ENCODE measurements around the gene SHANK3. TPM values are rescaled to one million over a fixed set of nuclear protein-coding genes. Genes with fewer than 3 reads are reported as not detected.
"Not testable (repeated sequence)": the region's sequence is repeated elsewhere in the genome, so short reads cannot be mapped to it uniquely, and the experiment has no call there.

SHANK3 gene
- total and polyA plus RNA-seq, 2 donors (not counting 3 experiments of a cell fraction or from before 2014, with no cell fraction given): 26.1 to 158 TPM

DNA sequence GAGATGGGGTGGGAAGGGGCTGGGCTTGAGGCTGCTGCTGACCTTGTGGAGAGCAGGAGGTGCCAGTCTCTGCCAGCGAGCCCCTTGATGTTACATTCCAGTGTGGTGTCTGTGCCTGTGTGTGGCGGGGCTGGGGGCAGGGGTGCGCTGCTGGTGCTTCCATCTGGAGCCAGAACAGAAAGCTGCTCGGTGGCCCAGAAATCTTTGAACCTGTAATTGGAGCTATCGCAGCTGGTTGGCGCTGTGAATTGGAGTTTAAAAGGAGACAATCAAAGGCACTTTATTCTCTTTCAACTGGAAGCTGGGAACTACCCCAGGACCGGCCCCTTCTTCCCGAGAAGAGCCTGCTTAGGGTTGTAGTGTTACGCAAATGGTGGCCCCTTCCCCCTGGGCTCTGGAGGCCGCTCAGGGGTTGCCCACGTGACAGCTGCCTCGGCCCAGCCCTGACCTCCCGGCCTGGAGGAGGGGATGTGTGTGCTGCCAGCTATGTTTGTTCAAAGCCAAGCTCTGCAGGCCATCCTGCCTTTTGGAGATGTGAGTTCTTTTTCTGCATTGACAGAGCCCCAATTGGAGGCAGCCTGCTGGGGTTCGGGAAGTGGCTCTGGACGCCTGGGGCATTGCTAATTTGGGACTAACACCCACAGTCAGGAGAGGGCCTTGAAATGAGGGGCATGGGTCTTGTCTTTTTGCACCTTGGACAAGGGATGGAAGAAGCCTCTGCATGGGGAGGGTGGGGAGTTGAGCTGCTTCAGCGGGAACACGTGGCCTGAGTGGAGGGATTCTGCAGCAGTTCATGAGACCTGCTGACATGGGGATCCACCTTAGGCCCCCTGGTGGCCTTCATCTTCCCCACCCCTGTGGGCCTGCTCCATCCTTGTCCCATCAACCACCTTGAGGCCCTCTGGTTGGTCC lies 30.7 kb upstream of the SHANK3 start:
- BruUV-seq (replicated peaks): no TSS peak
- peak; percentile 74 for DNase-seq (ENCODE audit: low read depth, low spot score)
- intact Hi-C loops (cut with micrococcal nuclease): loop anchor here (2.0 to 5.0 kb wide), 3 partner anchors 15 to 50 kb away; partner anchors contain the start of gene SHANK3
- Histone ChIP-seq H3K27ac (ENCODE audit: insufficient read depth, low read depth, low read length) (no peak overlapping the region), H3K27me3 (ENCODE audit: control insufficient read depth in 2 of 2, insufficient read depth in 2 of 2, low read length in 2 of 2) (peaks cover 23 to 24% of the 10 kb centered on the region in 2 experiments), H2AFZ (ENCODE audit: low read depth, low read length) (peak overlapping the region; percentile 55), H3K4me2 (ENCODE audit: insufficient read depth, low read length) (no peak overlapping the region), H4K20me1 (replicated peaks; ENCODE audit: control insufficient read depth, extremely low read depth, insufficient read depth, low read length) (no peaks in the 10 kb centered on the region), H3K9me1 (replicated peaks; ENCODE audit: control insufficient read depth, extremely low read depth, insufficient read depth, low read length) (no peaks in the 10 kb centered on the region), H3K4me3 (replicated peaks in 1 of 3; ENCODE audit: insufficient read depth in 1 of 3, low read depth in 1 of 3, low read length in 3 of 3) (no peak overlapping the region), H3K4me1 (ENCODE audit: control insufficient read depth, extremely low read depth, insufficient read depth, low read length) (peaks cover 14% of the 10 kb centered on the region), H3K79me2 (ENCODE audit: control insufficient read depth, insufficient read depth, low read length) (no peaks in the 10 kb centered on the region), H3K9me3 (replicated peaks; ENCODE audit: control insufficient read depth, insufficient read depth, low read length) (no peaks in the 10 kb centered on the region), H3K36me3 (ENCODE audit: control insufficient read depth in 2 of 2, extremely low read depth in 1 of 2, insufficient read depth in 2 of 2, low read length in 2 of 2) (no peaks in the 10 kb centered on the region), H3K9ac (replicated peaks; ENCODE audit: extremely low read depth, insufficient read depth, low read length) (no peak overlapping the region)
- TF ChIP-seq, protein P1, sequence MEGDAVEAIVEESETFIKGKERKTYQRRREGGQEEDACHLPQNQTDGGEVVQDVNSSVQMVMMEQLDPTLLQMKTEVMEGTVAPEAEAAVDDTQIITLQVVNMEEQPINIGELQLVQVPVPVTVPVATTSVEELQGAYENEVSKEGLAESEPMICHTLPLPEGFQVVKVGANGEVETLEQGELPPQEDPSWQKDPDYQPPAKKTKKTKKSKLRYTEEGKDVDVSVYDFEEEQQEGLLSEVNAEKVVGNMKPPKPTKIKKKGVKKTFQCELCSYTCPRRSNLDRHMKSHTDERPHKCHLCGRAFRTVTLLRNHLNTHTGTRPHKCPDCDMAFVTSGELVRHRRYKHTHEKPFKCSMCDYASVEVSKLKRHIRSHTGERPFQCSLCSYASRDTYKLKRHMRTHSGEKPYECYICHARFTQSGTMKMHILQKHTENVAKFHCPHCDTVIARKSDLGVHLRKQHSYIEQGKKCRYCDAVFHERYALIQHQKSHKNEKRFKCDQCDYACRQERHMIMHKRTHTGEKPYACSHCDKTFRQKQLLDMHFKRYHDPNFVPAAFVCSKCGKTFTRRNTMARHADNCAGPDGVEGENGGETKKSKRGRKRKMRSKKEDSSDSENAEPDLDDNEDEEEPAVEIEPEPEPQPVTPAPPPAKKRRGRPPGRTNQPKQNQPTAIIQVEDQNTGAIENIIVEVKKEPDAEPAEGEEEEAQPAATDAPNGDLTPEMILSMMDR (IDR thresholded peaks at IDR 0.05; ENCODE audit: extremely low read depth in 1 of 2, insufficient read depth in 1 of 2, low read depth in 1 of 2, low read length in 2 of 2): peak; percentile 47 to 56
- TF ChIP-seq EZH2 (IDR thresholded peaks at IDR 0.05; ENCODE audit: borderline replicate concordance, low read depth, low read length, severe bottlenecking): no peak
- FAIRE-seq: no peak
- dilution Hi-C loops (cut with MboI; ENCODE audit: extremely low pct_ligation_motif_present, low sequenced_read_pairs): no loop called here
- CTCF ChIA-PET: interaction anchor here (0.6 to 5.2 kb wide), 25 partner anchors 9 to 116 kb away, joined by 3 to 64 read pairs (median 6); partner anchors contain the start of genes ARSA, SCO2 and SHANK3
- POLR2A ChIA-PET: interaction anchor here (1.1 to 1.2 kb wide), 3 partner anchors 15 to 43 kb away, joined by 3 to 4 read pairs (median 3); partner anchors contain the start of gene SHANK3

DNA sequence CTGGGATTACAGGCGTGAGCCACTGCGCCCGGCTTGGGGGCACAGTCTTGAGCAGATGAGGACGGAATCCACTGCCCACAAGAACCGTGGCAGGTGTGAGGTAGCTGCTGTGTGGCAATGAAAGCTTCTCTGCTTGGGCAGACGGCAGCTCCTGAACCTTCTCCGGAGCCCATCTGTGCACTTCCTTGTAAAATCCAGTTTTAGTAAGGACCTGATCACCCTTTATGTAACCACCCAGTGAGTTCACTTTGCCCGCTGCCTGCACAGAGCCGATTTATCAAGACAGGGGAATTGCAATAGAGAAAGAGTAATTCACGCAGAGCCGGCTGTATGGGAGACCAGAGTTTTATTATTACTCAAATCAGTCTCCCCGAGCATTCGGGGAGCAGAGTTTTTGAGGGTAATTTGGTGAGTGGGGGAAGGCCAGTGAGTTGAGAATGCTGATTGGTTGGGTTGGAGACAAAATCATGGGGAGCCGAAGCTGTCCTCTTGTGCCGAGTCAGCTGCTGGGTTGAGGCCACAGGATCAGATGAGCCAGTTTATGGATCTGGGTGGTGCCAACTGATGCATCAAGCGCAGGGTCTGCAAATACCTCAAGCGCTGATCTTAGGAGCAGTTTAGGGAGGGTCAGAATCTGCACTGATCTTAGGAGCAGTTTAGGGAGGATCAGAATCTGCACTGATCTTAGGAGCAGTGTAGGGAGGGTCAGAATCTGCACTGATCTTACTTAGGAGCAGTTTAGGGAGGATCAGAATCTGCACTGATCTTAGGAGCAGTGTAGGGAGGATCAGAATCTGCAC lies 29.4 kb upstream of the SHANK3 start:
- H3K4me2 ChIP-seq (ENCODE audit: insufficient read depth, low read length); H3K9me3 ChIP-seq (replicated peaks; ENCODE audit: control insufficient read depth, insufficient read depth, low read length); BruUV-seq (replicated peaks); H3K9me1 ChIP-seq (replicated peaks; ENCODE audit: control insufficient read depth, extremely low read depth, insufficient read depth, low read length); H3K9ac ChIP-seq (replicated peaks; ENCODE audit: extremely low read depth, insufficient read depth, low read length); dilution Hi-C loops (cut with MboI; ENCODE audit: extremely low pct_ligation_motif_present, low sequenced_read_pairs); H3K36me3 ChIP-seq (ENCODE audit: control insufficient read depth in 2 of 2, extremely low read depth in 1 of 2, insufficient read depth in 2 of 2, low read length in 2 of 2); H3K79me2 ChIP-seq (ENCODE audit: control insufficient read depth, insufficient read depth, low read length); H3K27ac ChIP-seq (ENCODE audit: insufficient read depth, low read depth, low read length); DNase-seq (ENCODE audit: low read depth, low spot score); H4K20me1 ChIP-seq (replicated peaks; ENCODE audit: control insufficient read depth, extremely low read depth, insufficient read depth, low read length); H2AFZ ChIP-seq (ENCODE audit: low read depth, low read length); H3K4me3 ChIP-seq (replicated peaks in 1 of 3; ENCODE audit: insufficient read depth in 1 of 3, low read depth in 1 of 3, low read length in 3 of 3): not testable (repeated sequence)
- intact Hi-C loops (cut with micrococcal nuclease): loop anchor here (5.0 kb wide), 1 partner anchor 49 kb away; no protein-coding TSS in a partner anchor
- ChIA-PET POLR2A (interaction anchor here (0.6 kb wide), 1 partner anchor 31 kb away, joined by 4 read pairs; no protein-coding TSS in a partner anchor), CTCF (interaction anchor here (2.6 to 5.2 kb wide), 5 partner anchors 11 to 29 kb away, joined by 10 to 64 read pairs (median 22); partner anchors contain the start of genes ARSA and SHANK3)
- Histone ChIP-seq H3K27me3 (ENCODE audit: control insufficient read depth in 2 of 2, insufficient read depth in 2 of 2, low read length in 2 of 2) (peaks cover 23 to 24% of the 10 kb centered on the region in 2 experiments), H3K4me1 (ENCODE audit: control insufficient read depth, extremely low read depth, insufficient read depth, low read length) (peaks cover 14% of the 10 kb centered on the region)
- FAIRE-seq: peak; percentile 52

DNA sequence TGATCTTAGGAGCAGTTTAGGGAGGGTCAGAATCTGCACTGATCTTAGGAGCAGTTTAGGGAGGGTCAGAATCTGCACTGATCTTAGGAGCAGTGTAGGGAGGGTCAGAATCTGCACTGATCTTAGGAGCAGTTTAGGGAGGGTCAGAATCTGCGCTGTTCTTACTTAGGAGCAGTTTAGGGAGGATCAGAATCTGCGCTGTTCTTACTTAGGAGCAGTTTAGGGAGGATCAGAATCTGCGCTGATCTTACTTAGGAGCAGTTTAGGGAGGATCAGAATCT lies 28.9 kb upstream of the SHANK3 start:
- H3K9me3 ChIP-seq (replicated peaks; ENCODE audit: control insufficient read depth, insufficient read depth, low read length); H3K9ac ChIP-seq (replicated peaks; ENCODE audit: extremely low read depth, insufficient read depth, low read length); H3K27ac ChIP-seq (ENCODE audit: insufficient read depth, low read depth, low read length); H3K4me3 ChIP-seq (replicated peaks in 1 of 3; ENCODE audit: insufficient read depth in 1 of 3, low read depth in 1 of 3, low read length in 3 of 3); H3K79me2 ChIP-seq (ENCODE audit: control insufficient read depth, insufficient read depth, low read length); H3K36me3 ChIP-seq (ENCODE audit: control insufficient read depth in 2 of 2, extremely low read depth in 1 of 2, insufficient read depth in 2 of 2, low read length in 2 of 2); H4K20me1 ChIP-seq (replicated peaks; ENCODE audit: control insufficient read depth, extremely low read depth, insufficient read depth, low read length); BruUV-seq (replicated peaks); H3K9me1 ChIP-seq (replicated peaks; ENCODE audit: control insufficient read depth, extremely low read depth, insufficient read depth, low read length); DNase-seq (ENCODE audit: low read depth, low spot score); dilution Hi-C loops (cut with MboI; ENCODE audit: extremely low pct_ligation_motif_present, low sequenced_read_pairs); H2AFZ ChIP-seq (ENCODE audit: low read depth, low read length); H3K4me2 ChIP-seq (ENCODE audit: insufficient read depth, low read length): not testable (repeated sequence)
- Histone ChIP-seq H3K4me1 (ENCODE audit: control insufficient read depth, extremely low read depth, insufficient read depth, low read length) (peaks cover 14% of the 10 kb centered on the region), H3K27me3 (ENCODE audit: control insufficient read depth in 2 of 2, insufficient read depth in 2 of 2, low read length in 2 of 2) (peaks cover 23 to 24% of the 10 kb centered on the region in 2 experiments)
- FAIRE-seq: peak; percentile 75
- ChIA-PET CTCF (interaction anchor here (1.1 kb wide), 1 partner anchor 26 kb away, joined by 3 read pairs; no protein-coding TSS in a partner anchor), POLR2A (interaction anchor here (0.6 kb wide), 1 partner anchor 31 kb away, joined by 4 read pairs; no protein-coding TSS in a partner anchor)
- intact Hi-C loops (cut with micrococcal nuclease): loop anchor here (5.0 kb wide), 1 partner anchor 49 kb away; no protein-coding TSS in a partner anchor

All from endothelial cell of umbilical vein (primary cell).